RWPE1 (cell line): Measurements from ENCODE around the gene SON.
A peak's percentile ranks its signal among the peaks of the same experiment; 100 is the strongest.

Experiments
- CTCF ChIA-PET: fragments of 350-600 bp; sonication (Branson Sonifier 250); formaldehyde crosslinking; extraction: SDS; loops from one replicate; lab custom pipeline; 2021; lab: Yijun Ruan, JAX
- POLR2A ChIA-PET: fragments of 400-600 bp; formaldehyde crosslinking; extraction: SDS; loops from one replicate; lab custom pipeline; 2020; ENCODE audit warnings: antibody characterized with exemption; ENCODE audit not compliant: low non-redundant PET; lab: Yijun Ruan, JAX
- DNase-seq: peaks from one replicate; pipeline ENCODE4 v3.0.0; 2012; ENCODE audit warnings: low spot score
- H3K27ac ChIP-seq: fragments of 450-650 bp; 2 replicates; pipeline ENCODE4 v1.5.1; 2017
- TF ChIP-seq, protein P1 (sequence below): fragments of 450-650 bp; conservative IDR thresholded peaks from 2 replicates; pipeline ENCODE4 v1.5.1; 2017; ENCODE audit warnings: low read depth, mild to moderate bottlenecking

Gene SON

DNA sequence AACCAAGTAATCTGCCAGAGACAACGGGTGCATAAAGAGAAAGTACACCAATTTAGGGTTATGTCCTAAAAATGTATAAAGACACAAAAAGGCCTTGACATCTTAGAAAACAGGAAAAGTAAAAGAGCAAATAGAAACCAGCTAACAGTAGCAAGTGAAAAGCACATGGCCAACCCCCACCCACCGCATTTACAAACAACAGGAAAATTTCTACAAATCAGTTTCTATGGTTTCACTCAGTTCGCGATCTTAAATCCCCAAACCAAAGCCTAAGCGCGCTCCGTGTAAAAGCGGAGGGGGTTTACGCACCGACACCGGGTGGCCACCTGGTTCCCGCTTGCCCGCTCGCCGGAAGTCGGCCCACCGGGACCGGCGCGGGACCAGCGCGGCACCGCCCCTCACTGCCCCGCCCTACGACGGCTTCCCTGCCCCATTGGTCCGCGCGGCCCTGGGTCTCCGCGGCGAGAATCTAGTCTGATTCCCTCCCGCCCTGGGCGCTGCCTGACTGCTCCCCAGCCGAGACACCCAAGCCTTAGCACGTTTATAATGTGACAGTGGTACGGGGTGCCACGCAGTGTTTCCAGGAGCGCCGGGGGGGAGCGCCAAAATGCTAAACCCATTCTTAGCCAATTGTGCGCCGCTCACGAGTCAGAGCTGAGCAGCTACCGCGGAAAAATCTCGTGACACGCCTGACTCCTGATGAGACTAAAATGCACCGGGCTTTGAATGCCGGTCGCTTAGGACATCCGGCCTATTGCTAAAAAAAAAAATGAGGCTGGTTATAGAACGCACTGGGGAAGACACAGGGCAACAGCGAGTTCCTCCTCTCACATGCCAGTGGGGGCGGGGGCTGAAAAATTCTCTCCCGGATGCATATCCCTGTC, 840 bp upstream of the SON start, which contains the start of gene GART:
TSS of gene GART (minus strand) at position 362 of the 884 bp plus-strand sequence. CDS start 2,802 bp downstream, outside the sequence.
- peak; percentile 77 for DNase-seq
- POLR2A ChIA-PET = no interaction called here
- TF ChIP-seq, protein P1, sequence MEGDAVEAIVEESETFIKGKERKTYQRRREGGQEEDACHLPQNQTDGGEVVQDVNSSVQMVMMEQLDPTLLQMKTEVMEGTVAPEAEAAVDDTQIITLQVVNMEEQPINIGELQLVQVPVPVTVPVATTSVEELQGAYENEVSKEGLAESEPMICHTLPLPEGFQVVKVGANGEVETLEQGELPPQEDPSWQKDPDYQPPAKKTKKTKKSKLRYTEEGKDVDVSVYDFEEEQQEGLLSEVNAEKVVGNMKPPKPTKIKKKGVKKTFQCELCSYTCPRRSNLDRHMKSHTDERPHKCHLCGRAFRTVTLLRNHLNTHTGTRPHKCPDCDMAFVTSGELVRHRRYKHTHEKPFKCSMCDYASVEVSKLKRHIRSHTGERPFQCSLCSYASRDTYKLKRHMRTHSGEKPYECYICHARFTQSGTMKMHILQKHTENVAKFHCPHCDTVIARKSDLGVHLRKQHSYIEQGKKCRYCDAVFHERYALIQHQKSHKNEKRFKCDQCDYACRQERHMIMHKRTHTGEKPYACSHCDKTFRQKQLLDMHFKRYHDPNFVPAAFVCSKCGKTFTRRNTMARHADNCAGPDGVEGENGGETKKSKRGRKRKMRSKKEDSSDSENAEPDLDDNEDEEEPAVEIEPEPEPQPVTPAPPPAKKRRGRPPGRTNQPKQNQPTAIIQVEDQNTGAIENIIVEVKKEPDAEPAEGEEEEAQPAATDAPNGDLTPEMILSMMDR = no peak
- CTCF ChIA-PET = no interaction called here
- peak within 1 kb of the TSS; percentile 98 for H3K27ac ChIP-seq

DNA sequence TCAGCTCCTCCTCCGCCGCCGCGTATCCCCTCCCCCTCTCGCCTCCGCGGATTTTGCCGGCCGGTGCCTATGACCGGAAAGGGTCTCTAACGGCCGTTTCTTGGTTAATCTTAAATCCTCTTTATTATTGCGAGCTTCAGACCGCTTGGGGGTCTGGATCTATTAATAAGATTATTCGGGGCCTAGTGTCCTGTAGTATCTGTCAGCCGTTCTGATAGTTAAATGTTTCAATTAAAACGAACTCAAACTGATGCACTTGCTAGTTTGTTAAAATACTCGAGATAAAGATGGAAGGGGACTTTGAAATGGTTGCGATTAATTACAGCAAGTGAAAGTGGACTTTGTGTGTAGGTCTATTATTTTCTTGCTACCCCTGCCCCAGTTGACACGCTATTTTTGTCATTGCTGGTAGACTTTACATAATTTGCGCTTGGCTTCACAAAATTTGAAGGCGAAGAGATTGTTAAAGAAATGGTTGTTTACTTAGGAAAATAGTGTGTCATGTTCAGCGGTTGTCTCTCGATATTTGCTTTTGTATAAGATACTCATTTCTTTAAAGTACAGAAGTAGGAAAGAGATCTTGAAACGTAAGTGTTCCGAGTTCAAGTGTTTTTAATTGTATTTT, 779 bp downstream of the SON start:
- CTCF ChIA-PET = interaction anchor here (0.7 kb wide), 2 partner anchors 292 to 942 kb away, joined by 3 to 5 read pairs; no protein-coding TSS in a partner anchor
- POLR2A ChIA-PET = interaction anchor here (0.6 to 0.7 kb wide), 2 partner anchors 30 to 45 kb away, joined by 3 to 5 read pairs; partner anchors contain the start of gene DONSON

DNA sequence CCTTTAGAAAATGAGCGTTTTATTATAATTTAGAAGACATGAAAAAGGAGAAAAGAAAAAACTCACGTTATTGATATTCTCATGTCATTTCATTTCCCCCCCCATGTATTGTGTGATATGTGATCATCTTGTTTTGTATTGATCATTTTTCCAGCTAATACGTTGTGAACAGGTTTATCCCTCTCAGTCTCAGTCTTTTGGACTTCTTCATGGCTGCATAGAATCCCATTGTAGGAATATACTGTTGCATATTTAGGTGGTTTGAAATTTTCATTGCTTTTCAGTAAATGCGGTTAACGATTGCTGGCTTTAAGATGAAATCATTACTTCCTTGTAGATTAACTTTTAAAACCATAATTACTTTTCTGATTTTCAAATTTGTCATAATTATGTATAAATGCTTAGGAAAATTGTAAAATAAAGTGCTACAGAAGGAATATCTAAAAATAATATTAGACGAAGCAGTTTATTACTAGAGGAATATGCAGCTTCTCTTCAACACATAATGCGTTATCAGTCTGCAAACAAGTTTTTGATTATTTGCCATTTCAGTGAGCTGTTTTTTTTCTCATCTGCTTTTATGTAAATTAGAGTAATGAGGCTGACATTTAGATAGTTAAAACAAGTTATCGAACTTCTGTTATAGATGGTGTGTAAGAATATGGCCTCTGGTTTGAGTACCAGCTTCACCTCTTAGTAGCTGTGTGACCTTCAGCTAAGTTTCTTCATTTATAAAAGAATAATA, 1.8 kb downstream of the SON start:
- ChIA-PET CTCF (interaction anchor here (0.7 kb wide), 2 partner anchors 17 to 943 kb away, joined by 4 to 5 read pairs; no protein-coding TSS in a partner anchor), POLR2A (no interaction called here)

More for the DNA sequence above, 779 bp downstream of the SON start:
- TF ChIP-seq, protein P1 = no peak
- DNase-seq = no peak
- peak overlapping the region; percentile 98 for H3K27ac ChIP-seq

DNA sequence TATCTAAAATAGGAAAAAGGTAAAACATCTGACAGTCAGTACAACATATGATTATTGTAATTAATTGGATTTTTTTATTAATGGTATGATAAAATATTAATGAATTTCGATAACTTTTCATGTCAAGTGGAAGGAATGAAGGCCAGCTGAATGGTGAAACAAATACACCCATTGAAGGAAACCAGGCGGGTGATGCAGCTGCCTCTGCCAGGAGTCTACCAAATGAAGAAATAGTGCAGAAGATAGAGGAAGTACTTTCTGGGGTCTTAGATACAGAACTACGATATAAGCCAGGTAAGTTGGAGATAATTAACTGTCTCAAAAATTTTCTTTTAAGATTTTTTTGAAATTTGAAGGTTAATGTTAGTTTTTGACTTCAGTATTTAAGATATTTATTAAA, 3.2 kb downstream of the SON start:
- ChIA-PET CTCF (no interaction called here), POLR2A (no interaction called here)
- DNase-seq = no peak
- H3K27ac ChIP-seq = no peak overlapping the region
- TF ChIP-seq, protein P1 = no peak

More for the DNA sequence above, 1.8 kb downstream of the SON start:
- TF ChIP-seq, protein P1 = no peak
- no peak overlapping the region for H3K27ac ChIP-seq
- DNase-seq = no peak

DNA sequence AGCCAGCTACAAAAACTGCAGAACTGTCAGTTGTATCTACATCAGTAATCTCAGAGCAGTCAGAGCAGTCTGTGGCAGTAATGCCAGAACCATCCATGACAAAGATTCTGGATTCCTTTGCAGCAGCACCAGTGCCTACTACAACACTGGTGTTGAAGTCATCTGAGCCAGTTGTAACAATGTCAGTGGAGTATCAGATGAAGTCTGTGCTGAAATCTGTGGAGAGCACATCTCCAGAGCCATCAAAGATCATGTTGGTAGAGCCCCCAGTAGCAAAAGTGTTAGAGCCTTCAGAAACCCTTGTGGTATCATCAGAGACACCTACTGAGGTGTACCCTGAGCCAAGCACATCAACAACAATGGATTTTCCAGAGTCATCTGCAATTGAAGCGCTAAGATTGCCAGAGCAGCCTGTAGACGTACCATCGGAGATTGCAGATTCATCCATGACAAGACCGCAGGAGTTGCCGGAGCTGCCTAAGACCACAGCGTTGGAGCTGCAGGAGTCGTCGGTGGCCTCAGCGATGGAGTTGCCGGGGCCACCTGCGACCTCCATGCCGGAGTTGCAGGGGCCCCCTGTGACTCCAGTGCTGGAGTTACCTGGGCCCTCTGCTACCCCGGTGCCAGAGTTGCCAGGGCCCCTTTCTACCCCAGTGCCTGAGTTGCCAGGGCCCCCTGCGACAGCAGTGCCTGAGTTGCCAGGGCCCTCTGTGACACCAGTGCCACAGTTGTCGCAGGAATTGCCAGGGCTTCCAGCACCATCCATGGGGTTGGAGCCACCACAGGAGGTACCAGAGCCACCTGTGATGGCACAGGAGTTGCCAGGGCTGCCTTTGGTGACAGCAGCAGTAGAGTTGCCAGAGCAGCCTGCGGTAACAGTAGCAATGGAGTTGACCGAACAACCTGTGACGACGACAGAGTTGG, 7.3 kb downstream of the SON start:
- TF ChIP-seq, protein P1 = no peak
- POLR2A ChIA-PET = no interaction called here
- CTCF ChIA-PET = no interaction called here
- DNase-seq = no peak
- H3K27ac ChIP-seq = no peak overlapping the region
